Measurements from ENCODE around the gene SLC35B4.

Gene SLC35B4

DNA sequence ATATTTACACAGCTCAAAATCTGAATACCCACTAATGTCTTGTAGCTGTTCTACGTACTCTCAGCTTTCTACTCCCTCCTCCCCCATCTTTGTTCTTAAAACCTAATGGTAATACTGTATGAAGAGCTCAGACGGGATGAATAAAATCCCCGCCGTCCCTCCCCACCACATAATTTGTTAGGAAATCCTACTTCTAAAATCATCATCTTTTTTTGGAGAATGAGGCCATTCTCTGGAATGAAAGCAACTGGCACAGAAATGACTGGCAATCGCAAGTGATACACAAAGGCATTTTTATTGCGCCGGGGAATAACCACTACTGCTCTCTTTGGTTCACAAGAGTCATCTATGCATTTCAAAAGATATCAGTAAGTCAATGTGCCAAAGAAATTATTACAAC is 27.3 kb downstream of the SLC35B4 start:
- DNase-seq, result no peak

DNA sequence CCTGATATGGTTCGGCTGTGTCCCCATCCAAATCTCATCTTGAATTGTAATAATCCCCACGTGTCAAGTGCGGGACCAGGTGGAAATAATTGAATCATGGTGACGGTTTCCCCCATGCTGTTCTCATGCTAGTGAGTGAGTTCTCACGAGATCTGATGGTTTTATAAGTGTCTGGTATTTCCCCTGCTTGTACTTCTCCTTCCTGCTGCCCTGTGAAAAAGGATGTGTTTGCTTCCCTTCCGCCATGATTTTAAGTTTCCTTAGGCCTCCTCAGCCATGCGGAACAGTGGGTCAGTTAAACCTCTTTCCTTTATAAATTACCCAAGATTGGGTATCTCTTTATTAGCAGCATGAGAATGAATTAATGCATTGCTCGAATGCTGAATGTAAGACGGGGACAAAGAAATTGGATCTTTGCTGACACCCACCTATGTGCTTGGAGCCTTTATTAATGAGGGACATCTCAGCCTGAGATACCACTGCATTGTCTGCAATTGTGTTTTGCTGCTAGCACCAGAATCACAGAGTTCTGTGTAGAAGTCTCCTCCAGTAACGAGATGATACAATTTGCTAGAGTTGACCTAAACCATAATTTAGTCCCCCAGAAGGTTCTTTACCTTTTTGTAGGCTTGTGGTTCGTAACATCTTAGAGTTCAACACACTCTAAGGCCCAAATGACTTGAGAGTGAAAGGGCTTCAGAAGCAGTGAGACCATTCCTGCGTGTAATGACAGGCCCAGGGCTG is 28.6 kb downstream of the SLC35B4 start:
- DNase-seq, result no peak

DNA sequence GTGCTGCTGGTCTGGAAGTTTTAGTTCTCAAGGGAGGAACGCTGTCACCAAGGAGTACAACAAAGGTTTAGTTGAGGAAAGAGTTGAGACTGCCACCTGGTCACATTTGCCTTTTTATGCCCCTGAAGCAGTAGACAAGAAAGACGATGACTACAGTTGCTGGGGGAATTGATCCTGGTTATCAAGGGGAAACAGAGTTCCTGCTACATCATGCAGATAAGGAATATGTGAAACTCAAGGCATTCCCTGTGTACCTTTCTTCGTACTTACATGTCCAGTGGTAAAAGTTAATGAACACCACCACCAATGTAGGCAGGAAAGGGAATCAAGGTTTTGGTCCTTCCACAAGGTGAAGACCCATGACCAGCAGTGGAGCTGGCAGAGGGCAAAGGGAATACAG is 31.8 kb downstream of the SLC35B4 start:
- DNase-seq, result no peak

DNA sequence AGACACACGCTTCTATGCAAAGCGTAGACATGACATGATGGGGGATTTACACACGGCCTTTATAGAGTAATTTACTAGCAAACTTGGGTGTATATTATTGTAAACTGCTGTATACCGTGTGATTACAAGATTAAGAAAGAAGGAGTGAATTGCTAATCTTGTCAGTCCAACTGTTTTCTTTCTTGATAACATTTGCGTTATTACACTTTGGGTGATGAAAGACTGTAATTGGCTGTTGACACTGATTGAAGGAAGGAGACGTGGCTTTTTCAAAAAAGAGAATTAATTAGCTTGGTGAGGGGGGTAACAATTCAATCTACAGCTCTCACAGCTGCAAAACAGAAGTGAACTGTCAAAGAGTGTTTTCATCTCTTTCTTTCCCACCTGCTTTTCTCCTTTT is 32.7 kb downstream of the SLC35B4 start:
- no peak for DNase-seq

DNA sequence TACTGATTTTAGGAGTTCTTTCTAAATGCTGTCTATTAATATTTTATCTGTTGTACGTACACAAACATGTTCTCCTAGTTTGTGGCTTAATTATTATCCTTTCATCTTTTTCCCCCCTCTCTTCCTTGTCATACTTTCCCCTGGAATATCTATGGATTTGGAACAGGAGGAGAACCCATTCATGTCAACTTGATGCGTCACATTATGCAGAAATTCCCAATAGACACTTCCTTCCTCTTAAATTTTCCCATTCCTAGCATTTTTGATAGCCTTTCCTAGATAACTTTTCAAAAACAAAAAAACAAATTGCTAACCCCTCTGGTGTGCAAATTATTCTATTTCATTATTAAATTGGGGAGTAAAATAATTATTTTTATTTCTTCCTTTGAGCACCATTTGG is 36.2 kb downstream of the SLC35B4 start:
- no peak for DNase-seq

DNA sequence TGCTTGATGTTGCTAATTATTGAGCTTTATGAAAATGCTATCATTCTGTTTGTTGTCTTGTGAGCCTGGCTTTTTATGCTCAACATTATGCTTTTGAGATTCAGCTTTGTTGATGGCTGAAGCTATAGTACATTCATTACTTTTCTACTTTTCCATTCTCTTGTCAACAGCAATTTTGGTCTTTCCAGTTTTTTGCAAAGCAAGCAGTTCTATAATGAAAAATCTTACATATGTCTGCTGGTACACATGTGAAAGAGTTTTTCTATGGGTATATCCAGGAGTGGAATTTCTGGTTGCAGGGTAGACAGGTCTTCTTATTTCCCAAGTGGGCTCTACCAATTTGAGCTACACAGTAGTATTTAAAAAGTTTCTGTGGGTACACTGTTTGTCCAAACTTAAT is 36.8 kb downstream of the SLC35B4 start:
- no peak for DNase-seq

DNA sequence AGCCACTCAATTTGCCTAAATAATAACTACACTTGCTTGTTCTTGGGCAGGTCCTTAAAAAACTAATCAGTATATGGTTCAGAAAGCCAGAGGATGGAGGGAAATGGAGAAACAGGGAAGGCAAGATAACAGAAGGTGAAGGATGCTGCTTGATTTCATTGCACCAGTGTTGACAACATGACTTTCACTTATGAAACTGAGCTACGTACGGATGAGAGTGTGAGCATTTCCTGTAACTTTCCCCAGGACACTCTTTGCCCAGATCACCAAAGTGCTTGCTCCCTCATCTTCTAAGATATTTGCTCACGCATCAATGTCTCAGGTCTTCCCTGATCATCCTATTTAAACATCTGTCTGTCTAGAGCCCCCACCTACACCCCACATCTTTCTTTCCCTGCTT is 37.4 kb downstream of the SLC35B4 start:
- DNase-seq, result no peak

DNA sequence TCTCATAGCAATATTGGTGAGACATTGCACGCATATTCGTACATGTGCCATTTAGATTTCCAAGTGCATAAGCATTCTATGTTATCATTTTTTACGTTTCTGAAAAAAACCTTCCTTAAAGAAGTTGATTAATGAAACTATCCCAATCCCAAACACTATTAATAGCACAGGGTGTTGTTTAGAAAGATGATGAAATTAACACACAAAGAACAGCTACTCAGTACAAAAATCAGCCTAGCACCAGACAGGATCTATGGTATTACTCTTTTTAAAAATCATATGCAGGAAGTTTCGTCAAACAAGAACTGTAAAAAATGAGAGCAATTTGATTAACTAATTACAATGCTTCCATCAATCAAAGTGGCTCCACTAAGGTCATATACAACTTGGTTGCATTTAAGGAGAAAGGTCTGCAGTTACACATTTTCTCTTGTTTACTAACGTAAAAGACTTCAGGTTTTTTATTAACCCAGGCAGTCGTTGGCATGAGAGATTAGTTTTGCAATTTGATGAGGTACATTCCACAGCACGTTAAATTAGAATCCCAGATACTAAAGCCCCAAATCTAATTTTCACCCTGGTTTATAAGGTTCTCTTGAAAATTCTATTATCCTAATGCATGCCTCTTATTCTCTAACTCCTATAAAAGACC is 38.1 kb downstream of the SLC35B4 start:
- no peak for DNase-seq

DNA sequence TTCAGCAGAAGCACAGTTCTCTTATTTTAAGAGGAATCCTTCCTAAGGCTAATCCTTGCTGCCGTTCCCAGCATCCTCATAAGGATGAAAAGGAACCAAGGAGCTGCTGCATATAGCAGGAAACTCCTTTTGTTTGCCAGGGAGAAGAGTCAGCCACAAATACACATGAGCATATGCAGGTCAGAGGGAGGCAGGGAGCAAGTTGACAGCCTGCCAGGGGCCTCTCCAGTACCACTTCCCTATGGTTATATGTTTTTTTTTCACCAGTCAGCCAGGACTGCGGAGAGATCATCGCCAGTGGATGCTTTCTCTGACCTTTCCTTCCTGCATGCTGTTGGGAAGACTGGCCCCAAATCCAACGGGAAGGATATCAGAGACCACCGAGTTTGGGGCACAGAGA is 39.8 kb downstream of the SLC35B4 start:
- no peak for DNase-seq

DNA sequence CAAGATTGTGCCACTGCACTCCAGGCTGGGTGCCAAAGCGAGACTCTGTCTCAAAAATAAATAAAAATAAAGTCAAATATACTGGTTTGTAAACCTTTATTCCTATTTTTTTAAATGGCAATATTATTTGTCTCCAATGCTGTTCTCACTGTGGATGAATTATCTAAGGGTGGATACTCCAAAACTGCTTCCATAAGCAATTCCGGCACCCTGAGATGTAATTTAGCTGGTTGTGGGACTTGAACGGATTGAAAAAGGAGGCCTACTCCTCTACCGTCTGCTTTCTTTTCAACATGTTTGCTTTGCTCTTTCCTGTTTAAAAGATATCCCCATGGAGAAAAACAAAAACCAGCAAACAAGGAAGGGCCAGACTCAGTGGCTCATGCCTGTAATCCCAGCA is 54.4 kb downstream of the SLC35B4 start:
- DNase-seq, result no peak

DNA sequence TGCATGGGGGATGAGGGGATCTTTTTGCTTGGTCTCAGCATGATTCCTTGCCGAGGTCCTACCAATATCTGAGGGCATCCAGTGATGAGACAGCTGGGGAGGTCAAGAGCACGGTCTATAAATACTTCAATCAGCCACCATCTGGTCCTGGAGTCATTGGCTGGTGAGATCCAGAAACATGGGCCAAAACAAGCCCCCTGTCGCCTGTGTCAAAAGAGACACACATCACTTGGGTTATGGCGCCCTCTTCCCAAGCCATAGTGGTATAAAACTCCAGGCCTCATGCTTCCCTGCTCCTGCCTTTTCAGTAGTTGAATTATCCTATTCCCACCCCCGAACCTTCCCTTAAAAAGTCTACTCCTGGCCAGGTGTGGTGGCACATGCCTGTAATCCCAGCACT is 60.9 kb downstream of the SLC35B4 start:
- no peak for DNase-seq

DNA sequence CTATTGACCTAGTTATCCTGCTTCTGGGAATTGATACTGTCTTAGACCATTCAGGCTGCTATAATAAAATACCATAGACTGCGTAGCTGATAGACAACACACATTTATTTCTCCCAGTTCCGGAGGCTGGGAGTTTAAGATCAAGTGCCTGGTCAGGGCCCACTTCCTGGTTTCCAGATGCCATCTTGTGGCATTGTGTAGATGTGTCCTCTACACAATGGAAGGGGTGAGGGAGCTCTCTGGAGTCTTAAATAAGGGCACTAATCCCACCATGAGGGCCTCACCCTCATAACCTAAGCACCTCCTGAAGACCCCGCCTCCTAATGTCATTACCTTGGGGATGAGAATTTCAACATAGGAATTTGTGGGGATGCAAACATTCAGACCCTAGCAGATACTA is 62.4 kb downstream of the SLC35B4 start:
- DNase-seq, result no peak

DNA sequence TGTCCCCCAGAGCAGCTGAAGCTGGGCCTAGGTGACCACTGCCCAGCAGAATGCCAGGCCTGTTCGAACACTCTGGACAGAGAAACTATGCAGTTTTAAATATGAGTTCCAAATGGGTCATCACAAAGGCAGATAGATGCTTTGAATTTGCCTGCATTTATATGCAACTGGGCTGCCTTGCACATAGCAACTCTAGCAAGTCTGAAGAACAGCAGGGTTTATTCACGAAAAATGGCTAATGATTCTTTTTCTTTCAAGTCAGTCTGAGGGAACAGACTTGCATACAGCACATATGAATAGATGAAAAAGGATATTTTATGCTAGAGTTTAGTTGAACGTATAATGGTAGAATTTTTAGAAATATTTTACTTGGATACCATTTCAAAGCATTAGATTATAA is 68.5 kb downstream of the SLC35B4 start:
- no peak for DNase-seq

DNA sequence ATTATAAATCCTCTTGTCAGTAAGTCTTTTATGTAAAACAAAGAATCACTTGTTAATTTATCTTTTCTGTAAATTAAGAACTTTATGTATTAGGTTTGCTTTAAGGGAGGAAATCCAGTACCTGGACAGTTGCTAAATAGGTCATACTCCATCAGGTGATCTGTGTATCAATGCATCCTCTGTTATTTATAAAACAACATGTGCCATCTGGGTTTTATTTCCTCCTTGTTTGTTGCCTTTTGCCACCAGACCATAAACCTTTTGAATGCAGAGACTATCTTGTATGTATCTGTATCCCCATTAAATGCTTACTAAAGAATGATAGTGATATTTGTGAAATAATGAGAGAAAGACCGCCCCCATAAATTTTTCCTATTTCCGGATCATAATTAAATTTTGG is 70.0 kb downstream of the SLC35B4 start:
- DNase-seq, result no peak

DNA sequence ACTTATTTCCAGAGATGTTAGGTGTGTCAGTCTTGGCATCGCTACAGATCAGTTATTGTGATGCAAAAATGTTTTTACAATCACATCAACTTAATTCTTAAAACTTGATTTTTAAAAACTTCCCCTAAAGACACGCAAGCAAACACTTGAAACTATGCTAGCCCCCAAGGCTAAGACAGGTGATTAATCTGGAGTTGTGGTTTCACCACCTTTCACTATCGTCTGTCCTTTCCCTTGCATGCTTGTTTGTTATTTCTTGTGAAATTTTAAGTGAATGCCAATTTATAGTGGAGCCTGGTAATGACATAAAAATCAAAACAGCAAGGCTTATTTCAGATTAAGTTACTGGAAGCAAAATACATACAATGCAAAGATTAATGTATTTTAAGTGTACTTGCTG is 70.4 kb downstream of the SLC35B4 start:
- DNase-seq, result no peak

DNA sequence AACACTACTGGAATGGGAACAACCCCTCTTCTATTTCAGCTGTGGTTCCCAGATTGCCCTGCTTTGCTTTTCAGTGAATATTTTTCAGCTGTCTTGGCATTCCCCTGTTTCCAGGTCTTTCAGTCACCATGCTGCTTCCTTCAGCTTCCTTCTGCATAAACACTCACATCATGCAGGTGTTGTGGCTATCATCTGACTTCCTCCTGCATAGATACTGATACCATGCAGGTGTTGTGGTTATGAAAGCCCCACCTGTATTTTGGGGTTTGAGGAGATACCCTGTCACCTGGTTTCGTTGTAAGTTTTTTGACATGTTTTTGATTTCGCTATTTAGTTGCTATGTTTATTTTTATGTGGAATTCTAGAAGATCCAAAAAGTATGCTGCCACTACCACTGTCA is 71.5 kb downstream of the SLC35B4 start:
- no peak for DNase-seq

Measured in retina (tissue), 1 donor.